ENCODE measurements around the gene AP1B1. TPM values are rescaled to one million over a fixed set of nuclear protein-coding genes. Genes with fewer than 3 reads are reported as not detected.

Gene AP1B1
- total and polyA plus RNA-seq, 2 of the 13 experiments (the other 11 are each of a cell fraction or from before 2014, with no cell fraction given), result 26.6 to 29.7 TPM

DNA sequence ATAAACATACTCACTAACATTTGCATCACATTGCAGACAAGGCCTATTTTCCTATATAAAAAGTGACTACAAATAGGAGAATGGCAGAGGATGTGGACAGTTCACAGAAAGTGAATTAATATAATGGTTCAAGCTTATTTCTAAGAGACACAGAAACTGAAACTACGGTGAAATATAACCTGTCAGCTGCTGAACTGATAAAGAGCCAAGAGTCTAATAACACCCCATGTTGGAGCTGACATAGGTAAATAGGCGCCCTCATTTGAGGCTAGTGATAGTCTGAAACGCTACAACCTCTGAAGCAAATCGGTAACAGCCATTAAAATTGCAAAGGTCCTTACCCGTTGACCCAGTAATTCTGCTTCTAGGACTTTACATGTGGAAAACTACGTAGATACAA, 14.0 kb downstream of the AP1B1 start:
- Histone ChIP-seq H4K20me1 (ENCODE audit: insufficient read depth, low read length) (no peaks in the 10 kb centered on the region), H3K4me1 (ENCODE audit: insufficient read depth, low read length) (no peaks in the 10 kb centered on the region), H3K27me3 (ENCODE audit: control insufficient read depth in 1 of 2, insufficient read depth in 2 of 2, low read length in 2 of 2) (no peaks in the 10 kb centered on the region), H2AFZ (ENCODE audit: low read length) (no peak overlapping the region), H3K9me3 (ENCODE audit: low read length) (no peaks in the 10 kb centered on the region), H3K4me2 (ENCODE audit: low read depth, low read length) (no peak overlapping the region), H3K79me2 (ENCODE audit: insufficient read depth, low read length) (peaks cover 2% of the 10 kb centered on the region), H3K4me3 (replicated peaks in 1 of 3; ENCODE audit: insufficient read depth in 1 of 3, low read depth in 2 of 3, low read length in 3 of 3) (no peak overlapping the region), H3K27ac (ENCODE audit: extremely low read length, insufficient read depth, low read length) (no peak overlapping the region), H3K36me3 (replicated peaks in 1 of 2; ENCODE audit: control insufficient read depth in 1 of 2, insufficient read depth in 2 of 2, low read length in 2 of 2) (peaks cover 2 to 8% of the 10 kb centered on the region in 2 experiments; a peak in 2 of 5 replicates), H3K9ac (ENCODE audit: insufficient read depth, low read depth, low read length) (no peak overlapping the region)
- BruUV-seq (replicated peaks), result no TSS peak
- 97% methylated on average over 6 of the region's 6 CpGs for WGBS (ENCODE audit: low lambda C conversion rate)
- FAIRE-seq, result no peak
- ChIA-PET CTCF (ENCODE audit: low intra/inter-chr PET ratio, low total read pairs) (no interaction called here), POLR2A (no interaction called here)
- no peak for DNase-seq (ENCODE audit: low spot score)
- intact Hi-C loops (cut with micrococcal nuclease; ENCODE audit: unreplicated experiment) (no loop called here), in situ Hi-C loops (cut with HindIII; ENCODE audit: extremely low pct_ligation_motif_present, low pct_unique_long_range_greater_than_20kb) (no loop called here)
- TF ChIP-seq KLF9 (CRISPR knock-in tag; IDR thresholded peaks at IDR 0.05; ENCODE audit: low read depth) (no peak), KAT7 (CRISPR knock-in tag; IDR thresholded peaks at IDR 0.05; ENCODE audit: borderline replicate concordance) (no peak), ZNF605 (CRISPR knock-in tag; IDR thresholded peaks at IDR 0.05) (no peak), HDAC1 (CRISPR knock-in tag; IDR thresholded peaks at IDR 0.05) (no peak), IRX3 (CRISPR knock-in tag; IDR thresholded peaks at IDR 0.05; ENCODE audit: borderline replicate concordance, low read depth) (no peak)
- TF ChIP-seq, protein P1, sequence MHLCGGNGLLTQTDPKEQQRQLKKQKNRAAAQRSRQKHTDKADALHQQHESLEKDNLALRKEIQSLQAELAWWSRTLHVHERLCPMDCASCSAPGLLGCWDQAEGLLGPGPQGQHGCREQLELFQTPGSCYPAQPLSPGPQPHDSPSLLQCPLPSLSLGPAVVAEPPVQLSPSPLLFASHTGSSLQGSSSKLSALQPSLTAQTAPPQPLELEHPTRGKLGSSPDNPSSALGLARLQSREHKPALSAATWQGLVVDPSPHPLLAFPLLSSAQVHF (CRISPR knock-in tag; IDR thresholded peaks at IDR 0.05), result no peak
- no peak for ATAC-seq

DNA sequence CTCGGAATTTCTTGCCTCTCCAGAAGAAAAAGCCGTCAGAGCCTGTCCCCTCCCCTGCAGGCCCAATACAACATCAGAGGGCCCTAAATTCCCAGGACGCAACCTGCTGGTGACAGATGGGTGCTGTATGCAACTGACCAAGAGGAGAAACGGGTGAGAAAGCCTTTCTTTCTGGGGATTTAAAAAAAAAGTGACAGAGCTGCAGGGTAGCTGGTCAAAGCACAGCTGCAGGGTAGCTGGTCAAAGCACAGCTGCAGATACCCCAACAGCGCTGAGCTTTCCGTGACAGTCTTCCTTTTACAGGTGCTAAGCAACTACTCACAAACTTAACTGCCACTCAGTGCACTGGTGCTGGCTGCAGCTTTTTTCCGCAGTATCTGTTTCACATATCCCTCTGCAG, 17.8 kb downstream of the AP1B1 start:
- H3K4me3 ChIP-seq (replicated peaks in 1 of 3; ENCODE audit: insufficient read depth in 1 of 3, low read depth in 2 of 3, low read length in 3 of 3), result no peak overlapping the region
- CTCF ChIA-PET (ENCODE audit: low intra/inter-chr PET ratio, low total read pairs), result no interaction called here
- no peaks in the 10 kb centered on the region for H4K20me1 ChIP-seq (ENCODE audit: insufficient read depth, low read length)
- no peak for ATAC-seq
- no peak overlapping the region for H2AFZ ChIP-seq (ENCODE audit: low read length)
- no peaks in the 10 kb centered on the region for H3K27me3 ChIP-seq (ENCODE audit: control insufficient read depth in 1 of 2, insufficient read depth in 2 of 2, low read length in 2 of 2)
- no peak overlapping the region for H3K4me2 ChIP-seq (ENCODE audit: low read depth, low read length)
- POLR2A ChIA-PET, result interaction anchor here (0.7 kb wide), 1 partner anchor 28 kb away, joined by 3 read pairs; no protein-coding TSS in a partner anchor
- peaks cover 0 to 6% of the 10 kb centered on the region in 2 experiments; a peak in 1 of 5 replicates for H3K36me3 ChIP-seq (replicated peaks in 1 of 2; ENCODE audit: control insufficient read depth in 1 of 2, insufficient read depth in 2 of 2, low read length in 2 of 2)
- no peak for DNase-seq (ENCODE audit: low spot score)
- in situ Hi-C loops (cut with HindIII; ENCODE audit: extremely low pct_ligation_motif_present, low pct_unique_long_range_greater_than_20kb), result no loop called here
- no peak for FAIRE-seq
- H3K4me1 ChIP-seq (ENCODE audit: insufficient read depth, low read length), result no peaks in the 10 kb centered on the region
- H3K9me3 ChIP-seq (ENCODE audit: low read length), result no peaks in the 10 kb centered on the region
- no peak overlapping the region for H3K27ac ChIP-seq (ENCODE audit: extremely low read length, insufficient read depth, low read length)
- peaks cover 2% of the 10 kb centered on the region for H3K79me2 ChIP-seq (ENCODE audit: insufficient read depth, low read length)
- intact Hi-C loops (cut with micrococcal nuclease; ENCODE audit: unreplicated experiment), result no loop called here
- WGBS (ENCODE audit: low lambda C conversion rate), result 97% methylated on average over 7 of the region's 7 CpGs
- no TSS peak for BruUV-seq (replicated peaks)
- H3K9ac ChIP-seq (ENCODE audit: insufficient read depth, low read depth, low read length), result no peak overlapping the region
- TF ChIP-seq ZNF615 (CRISPR knock-in tag; IDR thresholded peaks at IDR 0.05; ENCODE audit: borderline replicate concordance) (no peak), NRL (CRISPR knock-in tag; IDR thresholded peaks at IDR 0.05; ENCODE audit: borderline replicate concordance) (no peak), ZNF235 (CRISPR knock-in tag; IDR thresholded peaks at IDR 0.05; ENCODE audit: borderline replicate concordance) (no peak), NAIF1 (CRISPR knock-in tag; IDR thresholded peaks at IDR 0.05; ENCODE audit: borderline replicate concordance) (no peak), KMT2B (CRISPR knock-in tag; IDR thresholded peaks at IDR 0.05) (no peak), SPEN (CRISPR knock-in tag; IDR thresholded peaks at IDR 0.05; ENCODE audit: low read depth) (no peak), ZNF672 (CRISPR knock-in tag; IDR thresholded peaks at IDR 0.05) (no peak), NFYC (CRISPR knock-in tag; IDR thresholded peaks at IDR 0.05) (no peak), FOXK2 (IDR thresholded peaks at IDR 0.05) (no peak), ZNF737 (CRISPR knock-in tag; IDR thresholded peaks at IDR 0.05; ENCODE audit: borderline replicate concordance) (no peak), ZNF138 (CRISPR knock-in tag; IDR thresholded peaks at IDR 0.05; ENCODE audit: low read depth) (no peak), ZNF543 (CRISPR knock-in tag; IDR thresholded peaks at IDR 0.05) (no peak), ZNF780A (CRISPR knock-in tag; IDR thresholded peaks at IDR 0.05) (no peak)
- TF ChIP-seq, protein P2, sequence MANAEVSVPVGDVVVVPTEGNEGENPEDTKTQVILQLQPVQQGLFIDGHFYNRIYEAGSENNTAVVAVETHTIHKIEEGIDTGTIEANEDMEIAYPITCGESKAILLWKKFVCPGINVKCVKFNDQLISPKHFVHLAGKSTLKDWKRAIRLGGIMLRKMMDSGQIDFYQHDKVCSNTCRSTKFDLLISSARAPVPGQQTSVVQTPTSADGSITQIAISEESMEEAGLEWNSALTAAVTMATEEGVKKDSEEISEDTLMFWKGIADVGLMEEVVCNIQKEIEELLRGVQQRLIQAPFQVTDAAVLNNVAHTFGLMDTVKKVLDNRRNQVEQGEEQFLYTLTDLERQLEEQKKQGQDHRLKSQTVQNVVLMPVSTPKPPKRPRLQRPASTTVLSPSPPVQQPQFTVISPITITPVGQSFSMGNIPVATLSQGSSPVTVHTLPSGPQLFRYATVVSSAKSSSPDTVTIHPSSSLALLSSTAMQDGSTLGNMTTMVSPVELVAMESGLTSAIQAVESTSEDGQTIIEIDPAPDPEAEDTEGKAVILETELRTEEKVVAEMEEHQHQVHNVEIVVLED (CRISPR knock-in tag; IDR thresholded peaks at IDR 0.05; ENCODE audit: borderline replicate concordance), result no peak

Measured in HepG2 (cell line).